ENCODE results near the gene RAB36. TPM values are rescaled to one million over a fixed set of nuclear protein-coding genes. Genes with fewer than 3 reads are reported as not detected.

Gene RAB36
- total RNA-seq, 1 donor from 2014 or later = 3.8 TPM

GRCh38 chr22:23121000-23121421, 24.3 kb upstream of the RAB36 start:
- Histone ChIP-seq H3K36me3 (no peaks in the 10 kb centered on the region), H3K9me3 (no peaks in the 10 kb centered on the region), H3K27ac (no peak overlapping the region), H3K27me3 (no peaks in the 10 kb centered on the region), H3K4me3 (no peak overlapping the region), H3K4me1 (no peaks in the 10 kb centered on the region)
- intact Hi-C loops (cut with DNase I) = no loop called here
- TF ChIP-seq, protein P1, sequence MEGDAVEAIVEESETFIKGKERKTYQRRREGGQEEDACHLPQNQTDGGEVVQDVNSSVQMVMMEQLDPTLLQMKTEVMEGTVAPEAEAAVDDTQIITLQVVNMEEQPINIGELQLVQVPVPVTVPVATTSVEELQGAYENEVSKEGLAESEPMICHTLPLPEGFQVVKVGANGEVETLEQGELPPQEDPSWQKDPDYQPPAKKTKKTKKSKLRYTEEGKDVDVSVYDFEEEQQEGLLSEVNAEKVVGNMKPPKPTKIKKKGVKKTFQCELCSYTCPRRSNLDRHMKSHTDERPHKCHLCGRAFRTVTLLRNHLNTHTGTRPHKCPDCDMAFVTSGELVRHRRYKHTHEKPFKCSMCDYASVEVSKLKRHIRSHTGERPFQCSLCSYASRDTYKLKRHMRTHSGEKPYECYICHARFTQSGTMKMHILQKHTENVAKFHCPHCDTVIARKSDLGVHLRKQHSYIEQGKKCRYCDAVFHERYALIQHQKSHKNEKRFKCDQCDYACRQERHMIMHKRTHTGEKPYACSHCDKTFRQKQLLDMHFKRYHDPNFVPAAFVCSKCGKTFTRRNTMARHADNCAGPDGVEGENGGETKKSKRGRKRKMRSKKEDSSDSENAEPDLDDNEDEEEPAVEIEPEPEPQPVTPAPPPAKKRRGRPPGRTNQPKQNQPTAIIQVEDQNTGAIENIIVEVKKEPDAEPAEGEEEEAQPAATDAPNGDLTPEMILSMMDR (IDR thresholded peaks at IDR 0.05) = no peak
- DNase-seq = no peak
- ATAC-seq = no peak

DNA sequence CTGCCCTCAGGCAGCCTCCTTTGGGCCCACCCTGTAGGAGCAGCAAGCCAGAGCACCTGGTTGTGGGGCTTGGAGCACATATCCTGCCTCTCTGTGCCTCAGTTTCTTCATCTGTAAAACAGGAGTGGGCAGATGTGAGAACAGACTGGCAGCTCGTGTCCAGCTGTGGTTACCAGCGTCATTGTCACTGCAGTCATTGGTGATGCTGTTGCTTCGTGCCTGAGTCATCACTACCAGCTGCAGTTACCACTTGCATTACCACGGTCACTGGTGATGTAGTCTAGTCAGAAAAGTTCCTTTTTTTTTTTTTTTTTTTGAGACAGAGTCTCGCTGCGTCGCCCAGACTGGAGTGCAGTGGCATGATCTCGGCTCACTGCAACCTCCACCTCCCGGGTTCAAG, 23.9 kb upstream of the RAB36 start:
- Histone ChIP-seq H3K9me3 (no peaks in the 10 kb centered on the region), H3K27ac (no peak overlapping the region), H3K4me3 (no peak overlapping the region), H3K27me3 (no peaks in the 10 kb centered on the region), H3K4me1 (no peaks in the 10 kb centered on the region), H3K36me3 (no peaks in the 10 kb centered on the region)
- intact Hi-C loops (cut with DNase I) = no loop called here
- DNase-seq (no peak), ATAC-seq (no peak)
- TF ChIP-seq, protein P1 (IDR thresholded peaks at IDR 0.05) = no peak

DNA sequence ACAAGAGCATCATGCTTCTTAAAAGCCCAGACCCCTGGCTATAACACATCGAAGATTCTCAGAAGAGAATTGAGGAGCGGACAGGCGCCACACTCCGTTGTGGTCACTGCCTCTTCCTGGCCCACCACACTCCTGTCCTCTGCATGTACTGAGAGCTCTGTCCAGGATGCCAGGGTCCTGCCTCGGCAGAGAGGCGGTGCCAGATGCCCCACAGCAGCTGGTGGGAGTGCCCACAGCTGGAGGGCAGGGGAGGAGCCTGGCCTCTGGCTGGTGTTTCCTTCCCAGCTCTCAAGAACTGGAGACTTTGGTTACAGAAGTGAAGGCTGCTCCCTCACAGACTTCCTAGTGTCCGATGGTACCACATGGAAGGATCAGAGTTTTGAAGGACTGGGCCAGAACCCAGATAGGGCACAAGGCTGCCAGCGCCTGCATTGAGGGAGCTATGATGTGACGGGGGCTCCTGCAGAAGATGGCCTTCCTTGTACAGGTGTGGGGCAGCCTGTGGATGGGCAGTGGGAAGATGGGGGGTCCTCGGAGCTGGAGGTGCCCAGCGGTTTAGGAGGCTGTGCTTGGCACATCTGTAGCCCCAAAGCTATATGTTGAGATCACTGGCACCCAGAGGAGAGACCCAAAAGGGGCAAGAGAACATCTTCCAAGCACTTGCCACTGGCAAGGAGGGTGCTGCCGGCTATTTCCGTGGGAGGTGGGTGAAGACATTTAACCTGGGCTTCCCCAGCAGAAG, 22.9 kb upstream of the RAB36 start:
- DNase-seq (no peak), ATAC-seq (no peak)
- TF ChIP-seq, protein P1 (IDR thresholded peaks at IDR 0.05) = no peak
- no peaks in the 10 kb centered on the region for H3K36me3 ChIP-seq
- H3K9me3 ChIP-seq = no peaks in the 10 kb centered on the region
- no peaks in the 10 kb centered on the region for H3K4me1 ChIP-seq
- H3K27me3 ChIP-seq = no peaks in the 10 kb centered on the region
- H3K4me3 ChIP-seq = no peak overlapping the region
- no peak overlapping the region for H3K27ac ChIP-seq
- intact Hi-C loops (cut with DNase I) = no loop called here

- intact Hi-C loops (cut with DNase I) = no loop called here
- DNase-seq = no peak
- no peaks in the 10 kb centered on the region for H3K9me3 ChIP-seq
- H3K4me3 ChIP-seq = no peak overlapping the region
- TF ChIP-seq, protein P1 (IDR thresholded peaks at IDR 0.05) = no peak
- no peaks in the 10 kb centered on the region for H3K4me1 ChIP-seq
- no peak for ATAC-seq
- no peaks in the 10 kb centered on the region for H3K27me3 ChIP-seq
- H3K36me3 ChIP-seq = no peaks in the 10 kb centered on the region
- H3K27ac ChIP-seq = no peak overlapping the region
These were observed 22.1 kb upstream of the RAB36 start for GRCh38 chr22:23122992-23123803.

DNA sequence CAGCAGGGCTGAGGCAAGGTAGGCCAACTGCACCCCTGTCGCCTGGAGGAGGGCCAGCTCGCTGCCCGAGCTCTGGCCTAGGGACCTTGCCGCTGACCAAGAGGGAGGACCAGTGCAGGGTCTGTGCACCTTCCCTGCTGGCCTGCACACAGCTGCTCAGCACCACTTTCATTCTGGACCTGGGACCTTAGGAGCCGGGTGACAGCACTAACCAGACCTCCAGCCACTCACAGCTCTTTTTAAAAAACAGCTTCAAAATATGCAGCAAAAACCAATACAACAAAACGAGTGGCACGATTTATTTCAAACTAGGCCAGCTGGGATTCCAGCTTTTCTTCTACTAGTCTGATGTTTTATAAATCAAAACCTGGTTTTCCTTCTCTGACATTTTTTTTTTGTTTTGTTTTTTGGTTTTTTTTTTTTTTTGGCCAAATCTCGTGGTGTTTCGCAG, 21.4 kb upstream of the RAB36 start:
- H3K36me3 ChIP-seq = no peaks in the 10 kb centered on the region
- no peak overlapping the region for H3K4me3 ChIP-seq
- no peaks in the 10 kb centered on the region for H3K9me3 ChIP-seq
- intact Hi-C loops (cut with DNase I) = no loop called here
- DNase-seq (no peak), ATAC-seq (no peak)
- TF ChIP-seq, protein P1 (IDR thresholded peaks at IDR 0.05) = no peak
- H3K27me3 ChIP-seq = no peaks in the 10 kb centered on the region
- H3K27ac ChIP-seq = no peak overlapping the region
- H3K4me1 ChIP-seq = no peaks in the 10 kb centered on the region
